Thoracic aorta (tissue), 2 donors: ENCODE measurements around the gene ANKRD45. TPM values are rescaled to one million over a fixed set of nuclear protein-coding genes. Genes with fewer than 3 reads are reported as not detected.
"Not testable (repeated sequence)": the region's sequence is repeated elsewhere in the genome, so short reads cannot be mapped to it uniquely, and the experiment has no call there.

Experiments
- ATAC-seq: fragments of 150-250 bp; one replicate; pipeline ENCODE4 v1.8.0; 2017; ENCODE audit warnings: low read depth; ENCODE audit not compliant: insufficient number of reproducible peaks, low FRiP score
- DNase-seq: peaks from one replicate; pipeline ENCODE4 v3.0.0-alpha.2; 2020; ENCODE audit warnings: low spot score
- H3K27ac ChIP-seq, 2 donors: fragments of 200-600 bp; sonication (generic); 1 replicate in 1 of 2; 2 replicates in 1 of 2; pipeline ENCODE4 v1.5.1; 2016; ENCODE audit warnings: mild to moderate bottlenecking in 2 of 2, moderate library complexity in 2 of 2
- H3K27me3 ChIP-seq: fragments of 200-600 bp; sonication (generic); replicated peaks from 2 replicates; pipeline ENCODE4 v1.6.0; 2016; ENCODE audit warnings: mild to moderate bottlenecking; ENCODE audit not compliant: insufficient read depth
- H3K36me3 ChIP-seq: fragments of 200-600 bp; sonication (generic); one replicate; pipeline ENCODE4 v1.5.1; 2016
- H3K4me1 ChIP-seq, 2 donors: fragments of 200-600 bp; sonication (generic); 1 replicate in 1 of 2; 2 replicates in 1 of 2; pipeline versions ENCODE4 v1.5.1 to v1.6.0; 2016; ENCODE audit warnings: low read depth in 2 of 2, mild to moderate bottlenecking in 1 of 2; ENCODE audit not compliant: control insufficient read depth in 1 of 2
- H3K4me3 ChIP-seq: fragments of 200-600 bp; sonication (generic); 2 replicates; pipeline ENCODE4 v1.5.1; 2016; ENCODE audit warnings: mild to moderate bottlenecking
- H3K9me3 ChIP-seq: fragments of 200-600 bp; sonication (generic); 2 replicates; pipeline ENCODE4 v1.5.1; 2016
- CTCF ChIP-seq: fragments of 200-600 bp; sonication (generic); IDR thresholded peaks from one replicate; pipeline ENCODE4 v1.5.1; 2019; ENCODE audit warnings: antibody characterized with exemption
- total RNA-seq, 2 donors: library from RNA; depleted of rRNA; stranded (reverse); fragments of >200 nt; gene quantifications; one replicate each; pipeline versions ENCODE4 v1.1.0 to v1.2.3, GENCODE V29; 2016

ANKRD45 gene
- total RNA-seq, 2 donors from 2014 or later: not detected

DNA sequence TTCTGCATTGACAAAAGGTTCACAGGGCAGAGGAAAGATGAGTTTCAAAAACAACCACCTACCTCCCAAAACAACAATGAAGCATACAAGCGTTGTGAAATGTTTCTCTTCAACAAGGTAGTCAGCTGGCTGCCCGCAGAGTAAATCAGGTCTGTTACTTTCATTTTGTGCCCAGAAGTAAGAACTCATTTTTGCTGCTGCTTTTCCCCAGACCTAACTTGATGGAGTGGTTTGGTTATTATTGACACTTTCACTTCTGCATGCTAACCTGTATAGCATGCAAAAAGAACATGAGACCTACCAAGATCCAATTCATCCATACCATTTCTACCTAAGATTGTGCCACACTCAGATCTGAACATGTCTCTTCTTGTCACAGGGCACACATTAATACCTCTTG, 68.1 kb downstream of the ANKRD45 start:
- Histone ChIP-seq H3K36me3 (no peaks in the 10 kb centered on the region), H3K27ac (no peak overlapping the region), H3K27me3 (no peaks in the 10 kb centered on the region), H3K9me3 (no peaks in the 10 kb centered on the region), H3K4me1 (no peaks in the 10 kb centered on the region), H3K4me3 (no peak overlapping the region)
- DNase-seq (no peak), ATAC-seq (no peak)
- TF ChIP-seq CTCF: no peak

- H3K4me1 ChIP-seq: no peaks in the 10 kb centered on the region
- DNase-seq: no peak
- no peak for TF ChIP-seq CTCF
- no peak overlapping the region for H3K27ac ChIP-seq
- no peak for ATAC-seq
- no peaks in the 10 kb centered on the region for H3K9me3 ChIP-seq
- H3K36me3 ChIP-seq: no peaks in the 10 kb centered on the region
- no peaks in the 10 kb centered on the region for H3K27me3 ChIP-seq
- H3K4me3 ChIP-seq: no peak overlapping the region
Measured at GRCh38 chr1:173596097-173596825, 73.4 kb downstream of the ANKRD45 start.

DNA sequence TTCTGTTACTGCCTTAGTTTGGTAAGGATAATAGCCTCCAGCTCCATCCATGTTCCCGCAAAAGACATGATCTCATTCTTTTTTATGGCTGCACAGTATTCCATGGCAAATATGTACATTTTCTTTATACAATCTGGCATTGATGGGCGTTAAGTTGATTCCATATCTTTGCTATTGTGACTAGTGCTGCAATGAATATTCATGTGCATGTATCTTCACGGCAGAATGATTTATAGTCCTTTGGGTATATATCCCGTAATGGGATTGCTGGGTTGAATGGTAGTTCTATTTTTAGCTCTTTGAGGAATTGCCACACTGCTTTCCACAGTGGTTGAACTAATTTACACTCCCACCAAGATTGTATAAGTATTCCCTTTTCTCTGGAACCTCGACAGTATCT, 78.5 kb downstream of the ANKRD45 start:
- not testable (repeated sequence) for ATAC-seq, H3K36me3 ChIP-seq, H3K27ac ChIP-seq, DNase-seq, H3K9me3 ChIP-seq, H3K4me1 ChIP-seq, H3K4me3 ChIP-seq, H3K27me3 ChIP-seq

GRCh38 chr1:173590557-173590956, 79.1 kb downstream of the ANKRD45 start:
- no peaks in the 10 kb centered on the region for H3K9me3 ChIP-seq
- no peaks in the 10 kb centered on the region for H3K4me1 ChIP-seq
- no peak overlapping the region for H3K4me3 ChIP-seq
- no peak for TF ChIP-seq CTCF
- no peaks in the 10 kb centered on the region for H3K36me3 ChIP-seq
- no peak overlapping the region for H3K27ac ChIP-seq
- no peaks in the 10 kb centered on the region for H3K27me3 ChIP-seq
- DNase-seq (no peak), ATAC-seq (no peak)

DNA sequence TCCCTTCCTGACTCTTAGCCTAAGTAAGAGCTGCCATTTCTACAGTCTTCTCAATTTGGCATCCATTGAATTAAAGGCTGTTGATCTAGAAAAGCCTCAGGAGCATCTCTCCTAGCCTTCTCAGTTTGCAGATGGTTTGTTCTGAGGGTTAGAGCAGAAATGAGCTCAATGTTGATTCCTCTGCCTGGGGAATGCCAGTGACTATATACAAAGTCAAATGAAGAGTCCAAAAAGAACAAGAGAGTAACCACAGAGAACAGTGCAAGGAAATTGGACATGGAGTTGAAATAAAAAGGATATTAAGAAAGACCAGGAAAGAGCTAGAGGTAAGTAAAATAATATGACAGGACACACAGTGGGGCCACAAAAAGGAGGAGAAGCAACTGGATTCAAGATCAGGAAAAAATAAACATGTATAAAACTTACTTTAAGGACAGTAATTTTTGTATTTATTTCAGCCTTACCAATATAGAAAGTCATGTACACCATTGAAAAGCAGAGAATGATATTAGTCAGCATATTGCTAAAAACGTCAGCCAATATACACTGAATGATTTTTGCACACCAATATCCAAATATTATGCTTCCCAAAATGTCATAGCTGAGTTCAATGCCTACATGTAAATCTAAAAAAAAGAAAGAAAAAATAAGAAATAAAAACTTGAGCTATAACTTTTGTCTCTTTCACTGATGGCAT, 88.1 kb downstream of the ANKRD45 start:
- ATAC-seq: no peak
- H3K27me3 ChIP-seq: no peaks in the 10 kb centered on the region
- H3K4me1 ChIP-seq: no peaks in the 10 kb centered on the region
- H3K36me3 ChIP-seq: no peaks in the 10 kb centered on the region
- no peak for TF ChIP-seq CTCF
- no peak for DNase-seq
- H3K9me3 ChIP-seq: no peaks in the 10 kb centered on the region
- no peak overlapping the region for H3K27ac ChIP-seq
- H3K4me3 ChIP-seq: no peak overlapping the region
